Uterus (tissue), 4 donors: ENCODE results near the gene CLK2. TPM values are rescaled to one million over a fixed set of nuclear protein-coding genes. Genes with fewer than 3 reads are reported as not detected.

ENCODE experiments used
- DNase-seq, 2 donors: peaks; one replicate each; pipeline ENCODE4 v3.0.0-alpha.2; 2019 to 2020
- H3K27ac ChIP-seq, 2 donors: fragments of 200-600 bp; sonication (generic); 1 replicate in 1 of 2; 2 replicates in 1 of 2; pipeline ENCODE4 v1.5.1; 2016 to 2018
- H3K27me3 ChIP-seq, 2 donors: fragments of 200-600 bp; sonication (generic); one replicate each; pipeline ENCODE4 v1.5.1; 2018 to 2019; ENCODE audit warnings: control low read depth in 1 of 2
- H3K36me3 ChIP-seq, 2 donors: fragments of 200-600 bp; sonication (generic); one replicate each; pipeline ENCODE4 v1.5.1; 2019; ENCODE audit warnings: control low read depth in 1 of 2
- H3K4me1 ChIP-seq, 2 donors: fragments of 200-600 bp; sonication (generic); one replicate each; pipeline ENCODE4 v1.5.1; 2018 to 2019; ENCODE audit warnings: control low read depth in 1 of 2
- H3K4me3 ChIP-seq, 2 donors: fragments of 200-600 bp; sonication (generic); 1 replicate in 1 of 2; 2 replicates in 1 of 2; pipeline ENCODE4 v1.5.1; 2018 to 2019; ENCODE audit warnings: mild to moderate bottlenecking in 1 of 2
- H3K9me3 ChIP-seq, 2 donors: fragments of 200-600 bp; sonication (generic); one replicate each; pipeline ENCODE4 v1.5.1; 2019; ENCODE audit warnings: control low read depth in 1 of 2
- POLR2A ChIP-seq, 2 donors: fragments of 450-650 bp; IDR thresholded peaks; one replicate each; pipeline ENCODE4 v1.6.1; 2016; ENCODE audit warnings: antibody characterized with exemption in 2 of 2, mild to moderate bottlenecking in 1 of 2, moderate library complexity in 1 of 2
- intact Hi-C: fragments of 100-400 bp; cut with DNase I; formaldehyde crosslinking; loops from one replicate; pipeline ENCODE4 v1.15.1; 2023; ENCODE audit warnings: low total_unique reads
- total RNA-seq, 4 donors: library from RNA; depleted of rRNA in 3 of 4; stranded (reverse); fragments of >200 nt in 3 of 4; gene quantifications; one replicate each; pipeline versions ENCODE4 v1.1.0 to v1.2.4, GENCODE V29; 2014 to 2023
- TF ChIP-seq, protein P1 (sequence below), 4 experiments: fragments of 200-600 bp in 2 of 4; fragments of 450-650 bp in 2 of 4; sonication (generic) in 2 of 4; IDR thresholded peaks; one replicate each; pipeline ENCODE4 v1.5.1; 2016 to 2019; ENCODE audit warnings: antibody characterized with exemption in 4 of 4, mild to moderate bottlenecking in 2 of 4, moderate library complexity in 1 of 4
- donor health status: DM: yes; HTN: yes; CAD: no.

CLK2 gene
- total RNA-seq, 4 donors from 2014 or later: 25.4 to 75.3 (median 39.3) TPM

DNA sequence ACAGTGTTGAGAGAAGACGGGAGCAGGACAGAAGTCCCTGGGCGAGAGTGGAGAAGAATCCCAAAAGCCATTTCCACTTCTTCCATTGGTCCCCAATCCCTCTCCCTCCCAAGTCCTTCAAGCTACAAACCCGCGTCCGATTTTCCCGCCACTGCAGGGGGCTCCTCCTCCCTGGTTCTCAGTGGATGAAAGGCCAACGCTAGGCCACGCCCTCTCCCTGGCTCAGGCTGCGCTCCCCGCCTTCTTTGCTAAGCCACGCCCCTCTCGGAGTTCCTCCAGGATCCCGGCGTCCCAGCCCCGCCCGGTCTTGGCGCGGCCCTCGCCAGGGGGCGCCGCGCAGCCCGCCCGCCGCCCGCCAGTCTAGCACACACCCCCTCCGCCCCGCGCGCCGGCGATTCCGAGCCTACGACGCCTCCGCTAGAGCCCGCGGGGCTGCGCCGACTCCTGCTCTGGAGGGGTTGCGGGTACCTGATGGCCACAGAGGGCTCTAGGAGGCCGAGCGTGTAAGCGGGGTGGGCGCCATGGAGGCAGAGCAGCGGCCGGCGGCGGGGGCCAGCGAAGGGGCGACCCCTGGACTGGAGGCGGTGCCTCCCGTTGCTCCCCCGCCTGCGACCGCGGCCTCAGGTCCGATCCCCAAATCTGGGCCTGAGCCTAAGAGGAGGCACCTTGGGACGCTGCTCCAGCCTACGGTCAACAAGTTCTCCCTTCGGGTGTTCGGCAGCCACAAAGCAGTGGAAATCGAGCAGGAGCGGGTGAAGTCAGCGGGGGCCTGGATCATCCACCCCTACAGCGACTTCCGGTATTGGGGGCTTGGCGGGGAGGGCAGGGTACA lies 4.0 kb upstream of the CLK2 start, which contains the start of gene HCN3:
HCN3 (plus strand) TSS at position 394 of the 832 bp plus-strand sequence; CDS start at position 522, 128 bp downstream.
- Histone ChIP-seq H3K36me3 (no peaks in the 10 kb centered on the region), H3K4me1 (peaks cover 3 to 10% of the 10 kb centered on the region in 2 donors), H3K9me3 (no peaks in the 10 kb centered on the region), H3K27ac (peak within 1 kb of the TSS; percentile 72 to 73), H3K27me3 (no peaks in the 10 kb centered on the region), H3K4me3 (peak within 1 kb of the TSS; percentile 50 to 72)
- DNase-seq: peak; percentile 98 to 99
- TF ChIP-seq, protein P1, sequence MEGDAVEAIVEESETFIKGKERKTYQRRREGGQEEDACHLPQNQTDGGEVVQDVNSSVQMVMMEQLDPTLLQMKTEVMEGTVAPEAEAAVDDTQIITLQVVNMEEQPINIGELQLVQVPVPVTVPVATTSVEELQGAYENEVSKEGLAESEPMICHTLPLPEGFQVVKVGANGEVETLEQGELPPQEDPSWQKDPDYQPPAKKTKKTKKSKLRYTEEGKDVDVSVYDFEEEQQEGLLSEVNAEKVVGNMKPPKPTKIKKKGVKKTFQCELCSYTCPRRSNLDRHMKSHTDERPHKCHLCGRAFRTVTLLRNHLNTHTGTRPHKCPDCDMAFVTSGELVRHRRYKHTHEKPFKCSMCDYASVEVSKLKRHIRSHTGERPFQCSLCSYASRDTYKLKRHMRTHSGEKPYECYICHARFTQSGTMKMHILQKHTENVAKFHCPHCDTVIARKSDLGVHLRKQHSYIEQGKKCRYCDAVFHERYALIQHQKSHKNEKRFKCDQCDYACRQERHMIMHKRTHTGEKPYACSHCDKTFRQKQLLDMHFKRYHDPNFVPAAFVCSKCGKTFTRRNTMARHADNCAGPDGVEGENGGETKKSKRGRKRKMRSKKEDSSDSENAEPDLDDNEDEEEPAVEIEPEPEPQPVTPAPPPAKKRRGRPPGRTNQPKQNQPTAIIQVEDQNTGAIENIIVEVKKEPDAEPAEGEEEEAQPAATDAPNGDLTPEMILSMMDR (IDR thresholded peaks at IDR 0.05): peak; percentile 51 to 81 (median 80)
- no peak for TF ChIP-seq POLR2A (IDR thresholded peaks at IDR 0.05)
- intact Hi-C loops: loop anchor here (5.0 kb wide), 1 partner anchor 45 kb away; the partner anchor contains the start of gene RUSC1

DNA sequence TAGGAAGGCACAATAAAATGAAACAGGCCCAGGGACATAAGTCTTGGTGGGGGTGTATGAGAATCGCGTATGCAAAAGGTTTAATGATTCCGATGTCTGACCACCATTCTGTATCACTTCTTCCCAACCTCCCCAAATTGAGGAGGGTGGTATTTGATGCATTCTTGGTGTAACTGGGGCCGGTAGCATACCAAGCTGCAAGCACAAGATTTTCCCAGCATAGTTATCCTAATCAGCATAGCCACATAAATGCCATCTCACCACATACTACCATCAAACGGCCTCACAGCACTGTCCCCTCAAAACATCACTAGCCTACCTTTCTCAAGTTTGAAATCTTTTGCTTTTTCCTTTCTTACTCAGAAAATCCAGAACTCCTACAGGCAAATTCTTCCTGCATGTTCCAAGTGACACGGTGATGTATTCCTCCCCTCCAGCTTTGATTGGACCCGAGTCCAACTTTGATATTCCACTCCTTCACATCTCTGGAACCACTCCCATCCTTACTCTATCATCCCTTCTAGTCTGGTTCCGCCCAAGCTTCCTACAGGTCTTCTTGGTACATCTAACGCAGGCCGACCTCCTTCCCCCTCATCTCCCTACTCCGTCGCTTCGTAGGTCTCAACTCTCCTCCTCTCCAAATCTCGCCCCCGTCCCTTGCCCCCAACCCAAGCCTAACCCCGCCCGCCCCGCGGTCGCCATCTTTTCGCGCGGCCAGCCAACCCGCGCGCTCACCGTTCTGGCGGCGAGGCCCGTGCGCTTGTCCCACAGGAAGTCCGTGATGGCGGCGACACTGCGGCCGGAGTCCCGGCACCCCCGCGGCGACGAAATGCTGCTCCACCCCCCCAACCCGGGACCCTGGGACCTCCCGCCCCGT lies 600 bp downstream of the CLK2 start:
- DNase-seq: peak in 1 of 2 donors; percentile 26
- H3K27ac ChIP-seq: peak overlapping the region; percentile 85 to 97
- TF ChIP-seq POLR2A (IDR thresholded peaks at IDR 0.05): no peak
- TF ChIP-seq, protein P1 (IDR thresholded peaks at IDR 0.05): no peak
- no peaks in the 10 kb centered on the region for H3K27me3 ChIP-seq
- H3K4me1 ChIP-seq: peaks cover 3 to 7% of the 10 kb centered on the region in 2 donors
- H3K9me3 ChIP-seq: no peaks in the 10 kb centered on the region
- peak overlapping the region; percentile 65 to 90 for H3K4me3 ChIP-seq
- no peaks in the 10 kb centered on the region for H3K36me3 ChIP-seq
- intact Hi-C loops: no loop called here

DNA sequence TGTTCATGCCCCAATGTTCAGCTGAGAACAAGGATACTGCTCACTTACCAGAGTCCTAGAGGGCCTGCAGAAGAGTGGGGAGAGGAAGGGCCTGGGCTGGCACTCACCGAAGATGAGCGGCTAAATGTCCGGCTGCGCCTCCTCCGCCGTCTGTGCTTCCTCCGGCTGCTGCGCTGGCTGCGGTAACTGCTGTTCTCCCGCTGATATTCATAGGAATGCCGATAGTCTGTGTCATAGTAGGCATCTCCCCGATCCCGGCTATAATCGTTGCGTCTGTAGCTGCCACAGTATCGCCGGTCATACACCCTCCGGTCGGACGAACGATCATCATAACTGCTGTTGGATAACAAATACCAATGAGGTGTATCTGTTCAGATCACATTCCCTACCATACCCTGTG lies 3.9 kb downstream of the CLK2 start:
- peaks cover 0 to 7% of the 10 kb centered on the region in 2 donors for H3K4me1 ChIP-seq
- H3K9me3 ChIP-seq: no peaks in the 10 kb centered on the region
- intact Hi-C loops: no loop called here
- H3K27ac ChIP-seq: no peak overlapping the region
- no peak overlapping the region for H3K4me3 ChIP-seq
- DNase-seq: no peak
- no peak for TF ChIP-seq POLR2A (IDR thresholded peaks at IDR 0.05)
- TF ChIP-seq, protein P1 (IDR thresholded peaks at IDR 0.05): no peak
- no peaks in the 10 kb centered on the region for H3K36me3 ChIP-seq
- H3K27me3 ChIP-seq: no peaks in the 10 kb centered on the region

DNA sequence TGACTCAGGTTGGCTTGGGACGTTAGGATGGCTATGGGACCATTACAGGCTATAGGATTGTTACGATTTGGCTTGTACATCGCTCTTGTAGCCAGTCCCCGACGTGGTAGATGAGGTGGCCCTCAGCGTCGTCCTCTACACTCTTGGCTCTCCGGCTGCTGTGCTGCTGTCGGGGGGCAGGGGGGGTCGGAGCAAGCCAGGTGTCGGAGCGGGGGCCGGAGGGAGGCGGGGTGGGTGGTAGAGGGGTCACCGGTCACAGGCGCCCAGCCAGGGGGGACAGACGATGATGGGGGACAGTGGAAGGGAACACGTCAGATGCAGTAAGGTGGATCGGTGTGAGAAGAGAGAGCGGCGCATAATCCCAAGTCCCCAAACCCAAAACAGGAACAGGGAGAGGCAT lies 4.7 kb downstream of the CLK2 start:
- no peak for TF ChIP-seq POLR2A (IDR thresholded peaks at IDR 0.05)
- TF ChIP-seq, protein P1 (IDR thresholded peaks at IDR 0.05): no peak
- no peak for DNase-seq
- Histone ChIP-seq H3K27me3 (no peaks in the 10 kb centered on the region), H3K4me1 (peaks cover 0 to 7% of the 10 kb centered on the region in 2 donors), H3K36me3 (no peaks in the 10 kb centered on the region), H3K27ac (no peak overlapping the region), H3K9me3 (no peaks in the 10 kb centered on the region), H3K4me3 (no peak overlapping the region)
- intact Hi-C loops: no loop called here
